ENCODE measurements around the gene BUD23.
A peak's percentile ranks its signal among the peaks of the same experiment; 100 is the strongest.

BUD23 gene

DNA sequence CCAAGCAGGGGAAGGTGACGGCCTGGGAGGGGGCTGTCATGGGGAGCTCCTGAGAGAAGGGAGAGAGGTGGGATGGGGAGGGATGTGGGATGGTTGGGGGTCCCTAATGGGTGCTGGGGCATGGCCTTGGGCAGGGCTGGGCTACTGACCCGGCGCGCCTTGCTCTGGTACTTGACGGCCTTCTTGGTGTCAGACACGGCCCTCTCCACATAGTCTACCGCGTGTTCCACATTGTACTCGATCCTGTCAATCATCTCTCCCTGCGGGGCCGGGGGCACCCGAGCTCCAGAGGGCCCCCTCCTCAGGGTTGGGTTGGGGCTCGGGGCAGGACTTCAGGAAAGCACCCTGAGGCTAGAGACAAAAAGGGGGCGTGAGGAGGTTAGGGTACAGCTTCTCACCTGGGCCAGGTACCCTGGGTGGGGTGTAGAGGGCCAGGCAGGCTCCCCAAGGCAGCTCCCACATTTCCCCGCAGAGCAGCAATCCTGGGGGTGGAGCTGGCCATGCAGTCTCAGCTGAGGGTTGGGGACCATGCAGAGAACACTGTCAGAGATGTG is 17.3 kb downstream of the BUD23 start:
- H3K4me1 Mint-ChIP-seq, result peaks cover 8 to 12% of the 10 kb centered on the region in 2 donors
- ATAC-seq (replicated peaks), result no peak
- H3K9me3 Mint-ChIP-seq, result no peaks in the 10 kb centered on the region
- H3K27ac Mint-ChIP-seq, result no peak overlapping the region
- H3K27me3 Mint-ChIP-seq, result peaks cover 12 to 22% of the 10 kb centered on the region in 2 donors
- no peak overlapping the region for H3K4me3 Mint-ChIP-seq
- peaks cover 43 to 70% of the 10 kb centered on the region in 2 donors for H3K36me3 Mint-ChIP-seq
- DNase-seq, result no peak

DNA sequence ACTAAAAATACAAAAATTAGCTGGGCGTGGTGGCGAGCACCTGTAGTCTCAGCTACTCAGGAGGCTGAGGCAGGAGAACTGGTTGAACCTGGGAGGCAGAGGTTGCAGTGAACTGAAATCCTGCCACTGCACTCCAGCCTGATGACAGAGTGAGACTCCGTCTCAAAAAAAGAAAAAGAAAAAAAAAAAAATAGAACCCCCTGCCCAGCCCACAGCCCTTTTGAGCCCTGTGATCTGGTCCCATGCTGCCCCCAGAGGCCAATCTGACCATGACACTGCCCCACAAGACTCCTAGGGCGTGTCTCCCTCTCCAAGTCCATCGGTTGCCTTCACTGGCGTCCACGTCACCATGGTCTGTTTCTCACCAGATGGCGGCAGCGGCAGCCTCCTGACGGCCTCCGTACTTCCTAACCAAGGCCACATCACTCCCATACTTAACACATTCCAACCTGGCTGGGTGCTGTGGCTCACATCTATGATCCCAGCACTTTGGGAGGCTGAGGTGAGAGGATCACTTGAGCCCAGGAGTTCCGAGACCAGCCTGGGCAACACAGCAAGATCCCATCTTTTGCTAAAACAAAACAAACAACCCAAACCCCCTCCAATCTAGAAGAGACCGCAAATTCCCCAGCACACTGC is 18.1 kb downstream of the BUD23 start:
- Mint-ChIP-seq H3K36me3 (peaks cover 40 to 63% of the 10 kb centered on the region in 2 donors), H3K4me1 (peaks cover 15% of the 10 kb centered on the region in 2 donors), H3K4me3 (no peak overlapping the region), H3K9me3 (no peaks in the 10 kb centered on the region), H3K27me3 (peaks cover 15 to 29% of the 10 kb centered on the region in 2 donors), H3K27ac (no peak overlapping the region)
- ATAC-seq (replicated peaks) (peak; percentile 26 to 47), DNase-seq (no peak)

DNA sequence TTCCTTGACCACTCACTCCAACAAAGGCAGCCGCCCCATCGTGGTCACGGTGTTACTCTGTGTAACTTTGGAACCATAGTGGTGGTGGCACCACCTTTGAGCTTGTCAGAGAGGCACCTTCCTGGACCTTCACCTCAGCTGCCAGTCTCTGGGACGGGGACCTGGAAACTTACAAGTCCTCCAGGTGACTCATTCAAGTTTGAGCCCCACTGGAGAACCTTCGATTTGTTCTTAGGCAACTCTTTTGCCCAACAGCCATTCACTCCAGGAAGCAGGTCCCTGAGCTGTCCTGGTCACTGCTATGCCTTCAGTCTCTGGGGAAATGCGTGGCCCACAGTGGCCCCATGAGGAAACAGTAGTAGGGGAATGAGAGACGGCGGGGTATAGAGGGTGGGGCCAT is 18.8 kb downstream of the BUD23 start:
- Mint-ChIP-seq H3K36me3 (peaks cover 33 to 58% of the 10 kb centered on the region in 2 donors), H3K9me3 (no peaks in the 10 kb centered on the region), H3K27me3 (peaks cover 19 to 36% of the 10 kb centered on the region in 2 donors), H3K4me1 (peaks cover 23% of the 10 kb centered on the region in 2 donors), H3K27ac (no peak overlapping the region), H3K4me3 (no peak overlapping the region)
- DNase-seq, result no peak
- ATAC-seq (replicated peaks), result no peak

DNA sequence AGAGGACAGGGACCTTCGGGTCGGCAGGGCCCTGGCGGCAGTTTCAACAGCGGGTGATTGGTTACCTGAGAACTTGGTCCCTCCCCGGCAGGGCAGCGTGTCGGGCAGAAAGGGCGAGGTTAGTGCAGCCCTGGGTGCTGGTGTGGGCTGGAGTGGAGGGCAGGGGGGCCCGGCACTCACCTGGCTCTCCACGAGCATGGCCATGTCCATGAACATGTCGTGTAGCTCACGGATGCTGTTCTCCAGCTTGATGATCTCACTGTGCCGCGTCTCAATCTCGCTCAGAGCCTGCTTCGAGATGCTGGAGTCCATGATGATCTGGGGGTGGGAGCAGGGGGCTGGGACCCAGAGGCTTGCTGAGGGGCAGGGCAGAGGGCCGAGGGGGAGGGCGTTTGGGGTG is 19.3 kb downstream of the BUD23 start:
- DNase-seq (no peak), ATAC-seq (replicated peaks) (no peak)
- H3K27me3 Mint-ChIP-seq, result peaks cover 19 to 36% of the 10 kb centered on the region in 2 donors
- no peak overlapping the region for H3K4me3 Mint-ChIP-seq
- no peaks in the 10 kb centered on the region for H3K9me3 Mint-ChIP-seq
- no peak overlapping the region for H3K27ac Mint-ChIP-seq
- peaks cover 25 to 26% of the 10 kb centered on the region in 2 donors for H3K4me1 Mint-ChIP-seq
- H3K36me3 Mint-ChIP-seq, result peaks cover 31 to 54% of the 10 kb centered on the region in 2 donors

DNA sequence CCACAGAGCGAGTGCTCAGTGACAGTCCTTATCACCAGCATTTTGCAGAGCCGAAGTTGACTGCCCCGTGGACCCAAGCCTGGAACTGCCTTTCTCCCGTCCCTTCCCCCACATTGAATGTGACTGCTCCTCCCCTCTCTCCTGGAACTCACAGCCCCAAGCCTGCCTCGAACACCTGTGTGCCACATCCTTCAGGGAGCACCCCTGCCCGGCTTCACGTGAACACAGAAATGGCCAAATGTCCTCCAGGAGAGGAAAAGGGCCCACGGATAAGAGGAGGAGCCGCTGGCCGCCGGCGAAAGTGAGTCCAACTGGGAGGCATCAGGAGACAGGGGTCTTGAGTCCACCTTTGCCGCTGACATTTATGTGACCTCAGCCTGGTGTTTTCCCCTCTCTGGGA is 19.8 kb downstream of the BUD23 start:
- H3K4me1 Mint-ChIP-seq, result peaks cover 25 to 26% of the 10 kb centered on the region in 2 donors
- peak overlapping the region; percentile 39 to 57 for H3K4me3 Mint-ChIP-seq
- peaks cover 19 to 36% of the 10 kb centered on the region in 2 donors for H3K27me3 Mint-ChIP-seq
- no peak for ATAC-seq (replicated peaks)
- H3K36me3 Mint-ChIP-seq, result peaks cover 32 to 50% of the 10 kb centered on the region in 2 donors
- no peak overlapping the region for H3K27ac Mint-ChIP-seq
- DNase-seq, result no peak
- H3K9me3 Mint-ChIP-seq, result no peaks in the 10 kb centered on the region

DNA sequence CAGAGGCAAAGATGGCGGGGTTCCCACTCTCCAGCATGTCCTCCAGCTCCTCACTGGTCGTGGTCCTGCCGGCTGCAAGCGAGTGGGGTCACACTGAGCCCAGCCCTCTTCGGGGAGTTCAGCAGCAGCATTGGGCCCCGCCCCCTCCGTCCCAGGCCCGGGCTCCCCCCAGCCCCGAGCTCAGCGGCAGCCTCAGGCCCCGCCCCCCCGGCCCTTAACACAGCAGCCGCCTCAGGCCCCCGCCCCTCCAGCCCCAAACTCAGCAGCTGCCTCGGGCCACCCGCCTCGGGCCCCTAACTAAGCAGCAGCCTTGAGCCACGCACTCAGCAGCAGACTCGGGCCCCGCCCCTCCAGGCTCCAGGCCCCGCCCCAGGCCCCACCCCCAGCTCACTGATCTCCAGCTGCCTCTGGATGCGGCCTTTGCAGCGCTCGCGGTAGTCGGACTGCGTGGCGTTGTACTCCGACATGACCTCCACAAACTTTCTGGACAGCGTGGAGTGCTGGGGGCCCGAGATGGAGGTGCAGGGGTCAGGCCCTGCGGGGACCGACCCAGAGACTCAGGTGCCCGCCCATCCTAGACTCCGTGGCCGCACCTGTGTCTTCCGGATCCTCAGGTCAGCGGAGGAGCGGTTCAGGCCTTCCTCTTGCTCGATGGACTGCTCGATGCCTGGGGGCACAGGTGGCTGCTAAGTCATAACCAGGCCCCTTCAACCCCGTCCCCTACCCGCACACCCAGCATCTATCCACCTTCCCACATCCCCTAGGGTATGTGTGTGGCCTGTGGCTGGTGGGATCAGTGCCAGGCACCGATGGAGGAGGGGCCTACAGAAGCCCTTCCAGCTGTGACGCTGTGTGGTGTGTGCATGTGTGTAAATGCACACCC is 20.6 kb downstream of the BUD23 start:
- ATAC-seq (replicated peaks) (peak; percentile 68 to 75), DNase-seq (no peak)
- Mint-ChIP-seq H3K4me3 (peak overlapping the region; percentile 39 to 57), H3K4me1 (peaks cover 25 to 26% of the 10 kb centered on the region in 2 donors), H3K36me3 (peaks cover 25 to 47% of the 10 kb centered on the region in 2 donors), H3K27me3 (peaks cover 19 to 36% of the 10 kb centered on the region in 2 donors), H3K9me3 (no peaks in the 10 kb centered on the region), H3K27ac (no peak overlapping the region)

DNA sequence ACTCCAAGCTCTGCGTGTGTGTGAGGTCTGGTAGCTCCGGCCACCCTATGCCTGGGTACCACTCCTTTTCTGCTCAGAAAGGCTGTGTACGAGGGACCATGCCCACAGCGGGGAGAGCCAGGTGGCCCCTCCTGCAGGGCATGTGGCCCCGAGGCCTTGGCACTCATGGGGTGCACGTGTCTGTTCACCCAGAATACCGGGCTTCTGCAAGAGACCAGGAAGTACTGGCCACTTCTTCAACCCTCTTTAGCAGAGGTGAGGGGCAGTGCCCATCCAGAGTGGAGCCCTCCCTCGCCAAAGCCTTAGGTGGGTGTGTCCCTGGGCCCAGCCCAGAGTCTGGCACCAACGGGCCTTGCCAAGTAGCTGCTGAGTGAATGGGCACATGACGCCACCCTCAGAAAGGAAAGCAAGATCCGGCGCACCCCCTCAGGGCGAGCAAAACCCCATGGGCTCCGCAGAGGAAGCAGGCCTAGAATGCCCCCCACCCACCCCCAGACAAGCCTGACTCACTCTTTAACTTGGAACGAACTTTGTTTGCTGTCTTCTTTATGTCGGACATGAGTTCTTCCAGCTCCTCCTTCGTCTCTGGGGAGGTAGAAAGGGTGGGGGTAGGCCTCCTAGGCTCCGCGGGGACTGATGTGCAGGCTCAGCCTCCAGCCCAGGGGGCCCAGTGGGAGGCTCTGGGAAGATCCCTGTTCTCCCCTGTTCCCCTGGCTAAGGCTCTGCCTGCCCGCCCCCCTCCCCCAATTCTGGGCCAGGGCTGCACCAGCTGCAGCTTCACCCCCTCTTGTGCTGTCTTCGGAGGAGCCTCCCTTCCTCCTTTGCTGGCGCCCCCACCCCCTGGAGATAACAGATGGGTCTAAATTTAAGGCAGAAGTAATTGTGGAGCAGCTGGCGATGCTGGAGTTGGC is 21.5 kb downstream of the BUD23 start:
- Mint-ChIP-seq H3K4me1 (peaks cover 25 to 26% of the 10 kb centered on the region in 2 donors), H3K27me3 (peaks cover 19 to 36% of the 10 kb centered on the region in 2 donors), H3K36me3 (peaks cover 17 to 38% of the 10 kb centered on the region in 2 donors), H3K27ac (no peak overlapping the region), H3K4me3 (no peak overlapping the region), H3K9me3 (no peaks in the 10 kb centered on the region)
- DNase-seq (no peak), ATAC-seq (replicated peaks) (no peak)

DNA sequence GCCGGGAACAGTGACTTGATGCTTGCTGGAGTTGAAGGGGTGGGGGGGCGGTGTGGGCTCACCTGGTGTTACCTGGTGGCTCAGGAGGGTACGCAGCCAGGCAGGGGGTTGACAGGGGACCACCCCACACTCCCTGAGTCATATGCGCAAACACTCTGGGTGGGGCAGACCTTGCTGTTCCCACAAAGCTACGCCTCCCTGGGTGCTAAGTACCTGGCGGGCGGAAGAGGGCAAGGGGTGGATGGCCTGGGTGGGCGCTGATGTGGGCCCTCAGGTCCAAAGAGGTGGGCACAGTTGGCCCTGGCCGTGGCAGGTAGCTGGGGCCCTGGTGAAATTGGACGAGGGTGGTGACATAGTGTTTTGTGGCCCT is 22.1 kb downstream of the BUD23 start:
- Mint-ChIP-seq H3K4me3 (no peak overlapping the region), H3K4me1 (peaks cover 25 to 26% of the 10 kb centered on the region in 2 donors), H3K27ac (no peak overlapping the region), H3K27me3 (peaks cover 19 to 38% of the 10 kb centered on the region in 2 donors), H3K36me3 (peaks cover 13 to 32% of the 10 kb centered on the region in 2 donors), H3K9me3 (no peaks in the 10 kb centered on the region)
- DNase-seq (no peak), ATAC-seq (replicated peaks) (no peak)

DNA sequence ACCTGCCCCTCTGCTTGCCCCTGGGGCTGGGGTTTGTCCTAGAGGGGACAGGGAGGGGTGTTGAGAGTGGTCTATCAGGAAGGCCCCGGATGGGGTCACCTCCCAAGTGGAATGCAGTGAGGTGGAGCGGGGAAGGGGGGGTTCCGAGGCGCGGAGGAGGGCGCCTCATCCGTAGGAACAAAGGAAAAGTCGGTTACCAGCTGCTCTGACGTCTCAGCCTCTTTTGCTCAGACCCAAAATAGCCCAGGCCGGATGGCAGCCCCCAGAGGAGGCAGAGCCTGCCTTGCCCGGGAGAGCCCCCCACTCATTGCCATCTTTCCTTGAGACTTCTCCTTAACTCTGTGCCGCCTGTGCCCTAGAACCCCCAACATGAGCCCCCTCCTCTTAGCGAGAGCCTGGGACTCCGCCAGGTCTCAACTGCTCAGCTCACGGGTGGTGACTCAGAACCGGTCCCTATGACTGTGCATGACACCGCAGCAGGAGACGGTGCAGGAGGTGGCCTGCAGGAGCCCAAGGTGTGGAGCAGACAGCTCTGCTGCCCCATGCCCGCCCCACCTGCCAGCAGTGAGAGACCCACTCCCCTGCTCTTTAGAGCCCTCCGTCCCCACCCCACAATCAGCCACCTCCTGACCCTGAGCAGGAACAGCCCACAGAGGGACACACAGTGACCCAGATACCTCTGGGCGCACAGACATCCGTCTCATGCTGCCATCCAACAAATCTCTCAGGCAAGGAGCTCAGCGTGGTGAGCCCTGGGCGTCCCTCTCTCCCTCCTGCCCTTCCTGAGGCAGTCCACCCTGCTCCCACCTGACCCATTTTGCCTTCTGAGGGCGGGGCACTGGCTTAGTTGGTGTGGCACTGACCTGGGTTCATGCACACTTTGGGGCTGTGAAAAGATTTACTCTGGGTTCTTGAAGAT is 23.0 kb downstream of the BUD23 start:
- Mint-ChIP-seq H3K9me3 (no peaks in the 10 kb centered on the region), H3K4me3 (no peak overlapping the region), H3K36me3 (peaks cover 14 to 24% of the 10 kb centered on the region in 2 donors), H3K4me1 (peaks cover 25 to 26% of the 10 kb centered on the region in 2 donors), H3K27ac (peak overlapping the region; percentile 70), H3K27me3 (peaks cover 19 to 42% of the 10 kb centered on the region in 2 donors)
- ATAC-seq (replicated peaks) (peak; percentile 49 to 74), DNase-seq (no peak)

DNA sequence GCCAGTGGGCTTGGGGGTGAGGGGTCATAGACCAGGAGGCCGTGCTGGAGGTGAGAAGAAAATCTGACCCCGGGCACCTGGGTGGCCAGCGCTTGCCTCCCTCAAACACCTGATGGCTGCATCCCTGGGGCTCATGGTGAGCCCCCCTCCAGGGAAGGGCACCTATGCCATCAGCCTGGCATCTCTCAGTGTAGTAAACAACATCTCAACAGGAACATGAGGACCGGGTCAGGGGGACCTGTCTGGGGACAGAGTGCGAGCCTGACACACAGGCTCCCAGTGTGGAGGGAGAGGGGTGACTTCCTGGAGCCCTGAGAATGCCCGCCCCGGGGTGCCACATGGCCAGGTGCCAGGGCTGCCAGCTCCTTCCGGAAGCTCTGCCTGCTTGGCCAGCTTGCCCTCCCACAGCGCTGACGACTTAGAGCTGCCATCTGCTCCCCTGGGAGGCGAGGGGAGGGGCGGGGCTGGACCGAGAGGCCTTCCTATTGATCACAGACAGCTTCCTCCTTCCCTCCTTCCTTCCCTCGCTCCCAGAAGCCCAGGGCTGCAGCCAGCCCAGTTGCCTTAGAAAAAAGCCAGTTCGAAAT is 23.7 kb downstream of the BUD23 start:
- ATAC-seq (replicated peaks) (peak; percentile 50 to 56), DNase-seq (peak; percentile 47)
- peaks cover 25 to 26% of the 10 kb centered on the region in 2 donors for H3K4me1 Mint-ChIP-seq
- H3K36me3 Mint-ChIP-seq, result peaks cover 6 to 17% of the 10 kb centered on the region in 2 donors
- peak overlapping the region; percentile 70 for H3K27ac Mint-ChIP-seq
- H3K4me3 Mint-ChIP-seq, result peak overlapping the region in 1 of 2 donors; percentile 39
- no peaks in the 10 kb centered on the region for H3K9me3 Mint-ChIP-seq
- H3K27me3 Mint-ChIP-seq, result peaks cover 19 to 41% of the 10 kb centered on the region in 2 donors

DNA sequence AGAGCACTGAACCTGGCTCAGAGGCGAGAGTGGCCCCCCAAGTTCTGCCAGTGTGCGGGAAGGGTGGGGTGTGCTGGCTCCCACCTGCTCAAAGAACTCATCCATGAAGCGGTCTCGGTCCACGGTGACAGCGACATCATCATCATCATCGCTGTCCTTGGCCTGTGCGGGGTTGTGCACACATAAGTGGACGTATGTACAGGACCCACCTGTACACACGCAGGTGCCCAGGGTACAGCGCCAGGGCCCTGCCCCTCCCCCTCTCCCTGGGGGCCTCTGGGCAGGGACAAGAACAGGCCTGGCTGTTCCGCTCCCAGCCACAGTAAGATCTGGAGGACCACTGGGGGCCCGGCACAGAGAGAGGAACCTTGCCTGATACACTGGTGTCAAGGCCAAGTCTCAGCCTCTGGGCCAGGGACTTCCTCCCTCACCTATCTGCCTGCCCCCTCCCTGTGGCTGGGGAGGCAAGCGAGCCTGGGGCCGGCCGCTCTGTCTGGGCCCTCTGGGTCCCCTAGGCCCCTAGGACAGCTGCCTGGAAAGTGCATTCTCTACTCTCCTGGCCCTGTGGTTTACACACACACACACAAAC is 25.7 kb downstream of the BUD23 start:
- Mint-ChIP-seq H3K27me3 (peaks cover 33 to 48% of the 10 kb centered on the region in 2 donors), H3K4me3 (no peak overlapping the region), H3K9me3 (no peaks in the 10 kb centered on the region), H3K36me3 (peaks cover 6 to 7% of the 10 kb centered on the region in 2 donors), H3K27ac (no peak overlapping the region), H3K4me1 (peaks cover 19% of the 10 kb centered on the region in 2 donors)
- DNase-seq (no peak), ATAC-seq (replicated peaks) (no peak)

DNA sequence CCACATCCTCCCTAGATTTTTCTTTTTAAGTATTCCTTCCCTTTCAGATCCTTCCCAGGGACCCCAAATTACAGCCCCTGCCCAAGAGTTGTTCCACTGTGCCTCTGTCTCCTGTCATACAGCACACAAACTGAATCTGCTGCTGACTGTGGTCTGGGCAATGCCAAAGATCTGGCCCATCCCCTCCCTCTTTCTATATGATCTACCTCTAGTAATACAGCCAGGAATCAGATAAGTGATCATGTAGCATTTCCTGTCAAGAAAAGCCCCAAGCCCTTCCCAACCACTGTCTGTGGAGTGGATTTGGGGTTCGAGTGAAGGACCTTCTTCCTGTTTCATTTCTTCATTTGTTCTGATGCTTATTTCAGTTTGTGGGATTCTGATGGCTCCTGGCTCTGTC is 29.4 kb downstream of the BUD23 start:
- peaks cover 17 to 24% of the 10 kb centered on the region in 2 donors for H3K4me1 Mint-ChIP-seq
- no peaks in the 10 kb centered on the region for H3K9me3 Mint-ChIP-seq
- no peak for DNase-seq
- H3K36me3 Mint-ChIP-seq, result peaks cover 3 to 6% of the 10 kb centered on the region in 2 donors
- H3K27me3 Mint-ChIP-seq, result peaks cover 49 to 57% of the 10 kb centered on the region in 2 donors
- H3K4me3 Mint-ChIP-seq, result no peak overlapping the region
- no peak for ATAC-seq (replicated peaks)
- no peak overlapping the region for H3K27ac Mint-ChIP-seq
